Mesenchymal stem cell (in vitro differentiated cells and primary cell): ENCODE results near the gene CHL1.

Experiments
- DNase-seq: peaks from one replicate; pipeline ENCODE4 v3.0.0-alpha.2; 2013
- H2AFZ ChIP-seq: one replicate; pipeline ENCODE4 v1.6.1; 2013; ENCODE audit warnings: low read depth, mild to moderate bottlenecking, control low read depth, inconsistent platforms, low read length, moderate library complexity
- H2AK5ac ChIP-seq: 2 replicates; pipeline ENCODE4 v1.6.1; 2013; ENCODE audit warnings: low read length, moderate library complexity, mild to moderate bottlenecking, inconsistent platforms; ENCODE audit not compliant: severe bottlenecking
- H2BK120ac ChIP-seq: one replicate; pipeline ENCODE4 v1.6.1; 2013; ENCODE audit warnings: low read depth, mild to moderate bottlenecking, inconsistent platforms, low read length, moderate library complexity
- H2BK12ac ChIP-seq, 2 experiments: one replicate each; pipeline ENCODE4 v1.6.1; 2013; ENCODE audit warnings: inconsistent platforms in 2 of 2, low read length in 2 of 2, mild to moderate bottlenecking in 2 of 2, moderate library complexity in 2 of 2, control low read depth in 1 of 2
- H2BK15ac ChIP-seq: one replicate; pipeline ENCODE4 v1.6.1; 2013; ENCODE audit warnings: mild to moderate bottlenecking, low read depth, inconsistent platforms; ENCODE audit not compliant: poor library complexity, severe bottlenecking
- H2BK5ac ChIP-seq: 2 replicates; pipeline ENCODE4 v1.6.1; 2013; ENCODE audit warnings: low read depth, mild to moderate bottlenecking, low read length, control low read depth, inconsistent platforms; ENCODE audit not compliant: poor library complexity, severe bottlenecking
- H3K14ac ChIP-seq, 2 experiments: one replicate each; pipeline ENCODE4 v1.6.1; 2013; ENCODE audit warnings: inconsistent platforms in 2 of 2, low read length in 2 of 2, control low read depth in 1 of 2, mild to moderate bottlenecking in 1 of 2, moderate library complexity in 1 of 2
- H3K18ac ChIP-seq, 2 experiments: one replicate each; pipeline ENCODE4 v1.6.1; 2013; ENCODE audit warnings: inconsistent platforms in 2 of 2, low read length in 2 of 2, control low read depth in 1 of 2, low read depth in 1 of 2, mild to moderate bottlenecking in 1 of 2
- H3K23ac ChIP-seq, 2 experiments: one replicate each; pipeline ENCODE4 v1.6.1; 2013; ENCODE audit warnings: inconsistent platforms in 2 of 2, low read length in 2 of 2, mild to moderate bottlenecking in 2 of 2, moderate library complexity in 2 of 2, control low read depth in 1 of 2
- H3K27ac ChIP-seq: 2 replicates; pipeline ENCODE4 v1.5.1; 2013; ENCODE audit warnings: mild to moderate bottlenecking, moderate library complexity, low read length, control low read depth, inconsistent platforms; ENCODE audit not compliant: poor library complexity, severe bottlenecking
- H3K27me3 ChIP-seq, 2 experiments: 2 replicates each; pipeline versions ENCODE4 v1.6.1 to v1.7.0; 2013; ENCODE audit warnings: low read length in 2 of 2, mild to moderate bottlenecking in 2 of 2, moderate library complexity in 2 of 2, control low read depth in 1 of 2, inconsistent platforms in 1 of 2; ENCODE audit not compliant: control insufficient read depth in 1 of 2, insufficient read depth in 1 of 2
- H3K36me3 ChIP-seq, 2 experiments: 2 replicates each; pipeline versions ENCODE4 v1.6.1 to v1.7.0; 2013; ENCODE audit warnings: low read length in 2 of 2, control low read depth in 1 of 2, inconsistent platforms in 1 of 2, low read depth in 1 of 2, mild to moderate bottlenecking in 1 of 2; ENCODE audit not compliant: insufficient read depth in 2 of 2, control insufficient read depth in 1 of 2
- H3K4ac ChIP-seq, 2 experiments: one replicate each; pipeline ENCODE4 v1.6.1; 2013; ENCODE audit warnings: inconsistent platforms in 2 of 2, low read length in 2 of 2, mild to moderate bottlenecking in 2 of 2, moderate library complexity in 2 of 2, control low read depth in 1 of 2, low read depth in 1 of 2
- H3K4me1 ChIP-seq: 2 replicates; pipeline ENCODE4 v1.6.1; 2013; ENCODE audit warnings: low read depth, low read length, control low read depth; ENCODE audit not compliant: control insufficient read depth, insufficient read depth
- H3K4me2 ChIP-seq: 2 replicates; pipeline ENCODE4 v1.6.1; 2013; ENCODE audit warnings: low read length, mild to moderate bottlenecking, inconsistent platforms; ENCODE audit not compliant: poor library complexity, severe bottlenecking
- H3K4me3 ChIP-seq, 2 experiments: 2 replicates each; pipeline versions ENCODE4 v1.5.1 to v1.7.0; 2013; ENCODE audit warnings: low read length in 2 of 2, mild to moderate bottlenecking in 2 of 2, control low read depth in 1 of 2, low read depth in 1 of 2; ENCODE audit not compliant: insufficient read depth in 1 of 2
- H3K79me1 ChIP-seq: replicated peaks from 2 replicates; pipeline ENCODE4 v1.6.1; 2013; ENCODE audit warnings: mild to moderate bottlenecking, control low read depth, low read length, inconsistent platforms; ENCODE audit not compliant: poor library complexity, severe bottlenecking
- H3K9ac ChIP-seq: 2 replicates; pipeline ENCODE4 v1.7.0; 2013; ENCODE audit warnings: mild to moderate bottlenecking, low read length, moderate library complexity
- H3K9me3 ChIP-seq: 2 replicates; pipeline ENCODE4 v1.7.0; 2013; ENCODE audit warnings: mild to moderate bottlenecking, low read length; ENCODE audit not compliant: control insufficient read depth
- H4K8ac ChIP-seq: one replicate; pipeline ENCODE4 v1.6.1; 2013; ENCODE audit warnings: inconsistent platforms, mild to moderate bottlenecking, low read length, moderate library complexity
- H4K91ac ChIP-seq: one replicate; pipeline ENCODE4 v1.6.1; 2013; ENCODE audit warnings: mild to moderate bottlenecking, low read length, inconsistent platforms
- WGBS: methylation state at CpG from one replicate; pipeline ENCODE4 v1.1.7; 2013; ENCODE audit warnings: mixed read lengths; 5-methylcytosine and 5-hydroxymethylcytosine counted together

Gene CHL1

DNA sequence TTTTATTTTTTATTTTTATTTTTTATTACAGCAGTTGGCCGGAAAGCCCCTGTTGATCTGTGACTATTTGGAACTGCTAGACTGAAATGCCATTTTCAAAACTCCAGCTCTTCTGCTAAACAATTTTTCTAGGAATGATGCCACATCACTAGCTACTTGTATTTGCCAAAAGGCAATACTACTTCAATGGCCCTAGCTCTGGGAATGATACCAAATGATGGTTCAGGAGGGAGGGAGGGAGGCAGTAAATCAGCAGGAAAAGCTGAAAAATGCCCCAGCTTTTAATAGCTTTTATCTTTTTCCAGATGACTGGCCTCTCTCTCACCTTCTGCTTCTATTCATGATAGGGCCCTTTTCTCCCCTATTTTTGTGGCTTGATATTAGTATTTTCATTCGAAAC, 2.6 kb upstream of the CHL1 start:
- Histone ChIP-seq H3K4ac (no peak overlapping the region), H2BK120ac (no peak overlapping the region), H3K79me1 (no peaks in the 10 kb centered on the region), H3K36me3 (no peaks in the 10 kb centered on the region), H3K18ac (no peak overlapping the region), H3K27ac (no peak overlapping the region), H2BK12ac (no peak overlapping the region), H2AK5ac (no peak overlapping the region), H2BK5ac (no peak overlapping the region), H2AFZ (no peak overlapping the region), H3K14ac (no peak overlapping the region), H3K4me1 (peaks cover 18% of the 10 kb centered on the region), H4K8ac (no peak overlapping the region), H3K27me3 (peaks cover 15 to 31% of the 10 kb centered on the region in 2 experiments), H2BK15ac (no peak overlapping the region), H3K4me2 (no peak overlapping the region), H3K9ac (no peak overlapping the region), H3K23ac (no peak overlapping the region), H3K9me3 (no peaks in the 10 kb centered on the region), H3K4me3 (no peak overlapping the region), H4K91ac (no peak overlapping the region)
- DNase-seq, result no peak
- WGBS, result 80% methylated on average over 1 of the region's 2 CpGs

DNA sequence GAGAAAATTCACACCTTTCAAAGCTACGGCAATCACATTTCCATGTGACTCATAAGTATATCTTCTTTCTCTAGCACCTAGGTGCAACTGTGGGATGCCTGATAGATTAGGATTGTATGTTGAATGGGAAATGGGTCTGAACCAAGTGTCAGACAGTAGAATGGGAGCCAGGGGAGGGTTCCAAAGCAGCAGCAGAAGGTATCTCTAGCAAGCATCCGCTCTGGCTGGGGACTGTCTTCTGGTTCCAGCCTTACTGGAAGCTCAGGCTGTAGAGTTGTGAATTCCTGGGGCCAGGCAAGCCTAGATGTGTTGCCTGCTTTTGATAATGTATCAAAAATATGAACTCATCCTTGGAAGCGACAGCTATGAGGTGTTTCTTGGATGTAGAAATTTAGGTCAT, 2.1 kb upstream of the CHL1 start:
- no peak overlapping the region for H3K4ac ChIP-seq
- H2BK5ac ChIP-seq, result no peak overlapping the region
- H3K4me1 ChIP-seq, result peaks cover 18% of the 10 kb centered on the region
- no peak overlapping the region for H3K9ac ChIP-seq
- WGBS, result 66% methylated on average over 2 of the region's 3 CpGs
- H3K27me3 ChIP-seq, result peaks cover 15 to 34% of the 10 kb centered on the region in 2 experiments
- no peak overlapping the region for H3K4me3 ChIP-seq
- no peak overlapping the region for H2AFZ ChIP-seq
- no peak overlapping the region for H3K23ac ChIP-seq
- H3K27ac ChIP-seq, result no peak overlapping the region
- no peaks in the 10 kb centered on the region for H3K9me3 ChIP-seq
- no peak for DNase-seq
- no peak overlapping the region for H3K4me2 ChIP-seq
- no peak overlapping the region for H2AK5ac ChIP-seq
- H3K14ac ChIP-seq, result no peak overlapping the region
- H2BK15ac ChIP-seq, result no peak overlapping the region
- H3K18ac ChIP-seq, result no peak overlapping the region
- H4K91ac ChIP-seq, result no peak overlapping the region
- no peak overlapping the region for H2BK120ac ChIP-seq
- no peak overlapping the region for H2BK12ac ChIP-seq
- no peaks in the 10 kb centered on the region for H3K79me1 ChIP-seq
- no peaks in the 10 kb centered on the region for H3K36me3 ChIP-seq
- no peak overlapping the region for H4K8ac ChIP-seq

DNA sequence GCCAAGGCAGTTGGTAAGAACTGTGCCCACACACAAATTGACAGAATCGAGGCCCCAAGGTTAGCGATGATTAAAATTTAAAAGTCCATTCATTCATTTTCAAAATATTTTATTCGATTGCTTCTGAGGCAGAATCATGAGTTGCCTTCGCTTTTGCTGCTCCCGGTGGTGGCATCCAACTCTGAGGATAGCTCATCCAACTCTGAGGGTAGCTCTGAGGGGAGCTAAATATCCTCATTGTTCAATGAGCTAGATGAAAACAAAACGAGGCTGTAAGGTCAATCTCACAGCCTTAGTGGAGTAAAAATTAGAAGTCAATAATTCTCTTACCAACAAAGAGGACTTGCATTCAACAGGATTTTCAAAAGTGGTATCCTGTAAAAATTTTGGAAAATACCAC, 897 bp upstream of the CHL1 start:
- Histone ChIP-seq H3K23ac (no peak overlapping the region), H3K27ac (no peak overlapping the region), H3K4me1 (peaks cover 18% of the 10 kb centered on the region), H3K14ac (no peak overlapping the region), H2BK12ac (no peak overlapping the region), H3K79me1 (no peaks in the 10 kb centered on the region), H3K27me3 (peaks cover 15 to 34% of the 10 kb centered on the region in 2 experiments), H2BK15ac (no peak overlapping the region), H2BK5ac (no peak overlapping the region), H2BK120ac (no peak overlapping the region), H2AK5ac (no peak overlapping the region), H3K4me2 (no peak overlapping the region), H4K91ac (no peak overlapping the region), H3K4ac (no peak overlapping the region), H3K9me3 (no peaks in the 10 kb centered on the region), H2AFZ (no peak overlapping the region), H3K9ac (no peak overlapping the region), H3K4me3 (no peak overlapping the region), H3K36me3 (no peaks in the 10 kb centered on the region), H4K8ac (no peak overlapping the region), H3K18ac (no peak overlapping the region)
- no peak for DNase-seq
- WGBS, result 79% methylated on average over 5 of the region's 6 CpGs

DNA sequence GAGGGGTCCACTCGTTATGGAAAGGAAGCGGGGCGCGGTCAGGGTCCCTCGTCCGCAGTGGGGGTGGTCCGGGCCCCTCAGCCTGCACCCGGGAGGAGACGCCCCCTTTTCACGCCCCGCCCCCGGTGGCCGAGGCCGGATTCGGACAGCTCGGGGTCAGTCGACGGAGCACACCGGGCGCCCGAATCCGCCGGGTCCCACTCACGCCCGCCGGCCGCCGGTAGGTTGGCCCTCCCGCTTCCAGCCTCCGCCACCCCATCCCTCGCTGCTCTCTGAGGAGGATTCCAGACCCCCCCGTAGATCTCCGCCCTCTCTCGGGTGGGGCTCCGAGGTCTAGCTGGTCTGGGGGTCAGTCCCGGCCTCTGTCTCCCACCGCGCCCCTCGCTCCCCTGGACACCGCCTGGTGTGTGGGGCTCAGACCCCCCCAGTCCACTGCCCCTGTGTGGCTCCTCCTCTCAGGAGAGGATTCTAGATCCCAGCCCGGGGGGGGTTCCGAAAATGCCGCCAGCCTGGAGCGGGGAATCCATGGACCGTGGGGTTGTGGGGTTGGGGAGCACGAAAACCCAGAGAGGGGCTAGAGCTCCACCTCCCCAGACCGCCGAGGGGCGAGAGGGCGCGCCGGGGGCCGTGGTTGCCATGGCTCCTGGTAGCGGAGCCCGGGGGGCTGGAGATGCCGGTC, 725 bp downstream of the CHL1 start:
- no peak overlapping the region for H4K8ac ChIP-seq
- H3K14ac ChIP-seq, result no peak overlapping the region
- peaks cover 18% of the 10 kb centered on the region for H3K4me1 ChIP-seq
- WGBS, result under 1% methylated on average over 38 of the region's 56 CpGs
- H3K9me3 ChIP-seq, result no peaks in the 10 kb centered on the region
- peak overlapping the region; percentile 65 for H3K9ac ChIP-seq
- H3K27me3 ChIP-seq, result peaks cover 15 to 34% of the 10 kb centered on the region in 2 experiments
- H3K4me2 ChIP-seq, result peak overlapping the region; percentile 35
- H3K18ac ChIP-seq, result no peak overlapping the region
- no peak overlapping the region for H2BK15ac ChIP-seq
- H2BK5ac ChIP-seq, result no peak overlapping the region
- H2BK12ac ChIP-seq, result no peak overlapping the region
- no peak overlapping the region for H3K23ac ChIP-seq
- H3K27ac ChIP-seq, result no peak overlapping the region
- no peak overlapping the region for H3K4ac ChIP-seq
- H3K79me1 ChIP-seq, result no peaks in the 10 kb centered on the region
- no peaks in the 10 kb centered on the region for H3K36me3 ChIP-seq
- H2AFZ ChIP-seq, result no peak overlapping the region
- H2AK5ac ChIP-seq, result no peak overlapping the region
- H3K4me3 ChIP-seq, result peak overlapping the region in 1 of 2 experiments; percentile 80
- no peak overlapping the region for H4K91ac ChIP-seq
- no peak overlapping the region for H2BK120ac ChIP-seq
- no peak for DNase-seq
